Activated T-helper 2 cell treated with anti-CD3 and anti-CD28 coated beads, Interferon-gamma antibody, Interleukin-2, Interleukin-4, amounts not matched to agents 10 μg/mL and 5 μg/mL and 100 μg/mL, durations not matched to agents 14 hours and 24 hours and 36 hours (primary cell): Measurements from ENCODE around the gene ZFP62. TPM values are rescaled to one million over a fixed set of nuclear protein-coding genes. Genes with fewer than 3 reads are reported as not detected.
A peak's percentile ranks its signal among the peaks of the same experiment; 100 is the strongest.
"Not testable (repeated sequence)": the region's sequence is repeated elsewhere in the genome, so short reads cannot be mapped to it uniquely, and the experiment has no call there.

ENCODE experiments used
- DNase-seq: peaks from one replicate; pipeline ENCODE4 v3.0.0; 2021; ENCODE audit warnings: low spot score
- H3K27ac Mint-ChIP-seq: one replicate; pipeline ENCODE4 v1.8.0; 2021; ENCODE audit warnings: mixed read lengths
- H3K27me3 Mint-ChIP-seq: one replicate; pipeline ENCODE4 v1.8.0; 2021; ENCODE audit warnings: low read depth, mixed read lengths
- H3K36me3 Mint-ChIP-seq: one replicate; pipeline ENCODE4 v1.8.0; 2021; ENCODE audit warnings: low read depth, mixed read lengths
- H3K4me1 Mint-ChIP-seq: one replicate; pipeline ENCODE4 v1.8.0; 2021; ENCODE audit warnings: low read depth, mixed read lengths
- H3K4me3 Mint-ChIP-seq: one replicate; pipeline ENCODE4 v1.8.0; 2021; ENCODE audit warnings: low read depth, mild to moderate bottlenecking, moderate library complexity, mixed read lengths
- H3K9me3 Mint-ChIP-seq: one replicate; pipeline ENCODE4 v1.8.0; 2021; ENCODE audit warnings: mixed read lengths
- intact Hi-C: fragments of 100-400 bp; cut with micrococcal nuclease; formaldehyde crosslinking; loops from one replicate; pipeline ENCODE4 v1.15.1; 2023
- total RNA-seq: library from RNA; stranded (reverse); gene quantifications from 2 replicates; pipeline ENCODE4 v1.2.3, GENCODE V29; 2022

Gene ZFP62
- total RNA-seq: 28.2 and 28.8 TPM in 2 replicates

DNA sequence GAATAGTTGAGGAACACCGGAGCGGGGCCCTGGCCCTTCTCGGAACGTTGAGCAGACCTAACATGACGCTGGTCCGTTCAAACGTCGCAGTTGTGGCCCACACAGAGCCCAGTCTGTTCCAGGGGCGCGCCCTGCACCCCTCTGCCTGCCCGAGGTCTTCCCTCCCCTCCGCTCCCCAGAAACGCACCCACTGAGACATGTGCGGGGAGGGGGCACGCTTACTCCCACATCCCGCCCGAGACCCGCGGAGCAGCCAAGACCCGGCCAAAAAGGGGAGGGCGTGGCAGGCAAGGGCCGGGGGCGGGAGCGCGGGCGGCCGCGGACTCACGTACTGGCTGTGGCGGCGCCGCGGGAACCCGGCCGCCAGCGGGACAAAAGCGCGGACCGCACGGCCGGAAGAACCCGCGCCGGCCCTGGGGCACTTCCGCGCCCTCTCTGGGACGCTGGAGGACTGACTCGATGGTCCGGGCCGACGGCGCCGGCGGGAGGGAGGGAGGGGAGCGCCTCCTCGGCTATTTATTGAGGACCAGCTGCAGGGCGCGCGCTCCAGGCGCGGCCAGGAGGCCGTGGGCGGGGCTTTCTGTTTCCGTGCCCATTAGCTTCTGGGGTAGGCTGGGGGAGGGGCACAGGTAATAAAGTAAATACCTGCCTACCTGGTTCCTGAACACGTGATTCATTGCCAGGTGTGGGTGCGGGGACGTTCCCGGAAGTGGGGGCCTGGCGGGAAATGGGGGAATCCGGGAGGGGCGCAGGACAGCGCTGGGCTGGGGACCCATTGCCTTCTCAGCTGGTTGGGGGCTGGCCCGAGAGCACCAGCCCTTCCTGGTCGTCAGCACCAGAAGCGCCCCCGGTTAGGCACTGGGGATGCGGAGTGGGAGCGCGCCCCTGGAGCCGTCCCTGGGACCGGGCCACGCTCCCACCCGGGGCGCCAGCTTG lies at the start of gene ZFP62:
TSS of gene ZFP62 (minus strand) at position 390 of the 936 bp plus-strand sequence. CDS start at position 333, 57 bp downstream.
- peaks cover 26% of the 10 kb centered on the region for H3K36me3 Mint-ChIP-seq
- H3K27ac Mint-ChIP-seq: peak within 1 kb of the TSS; percentile 89
- intact Hi-C loops: loop anchor here (1.0 to 10.0 kb wide), 6 partner anchors 29 to 386 kb away; no protein-coding TSS in a partner anchor

DNA sequence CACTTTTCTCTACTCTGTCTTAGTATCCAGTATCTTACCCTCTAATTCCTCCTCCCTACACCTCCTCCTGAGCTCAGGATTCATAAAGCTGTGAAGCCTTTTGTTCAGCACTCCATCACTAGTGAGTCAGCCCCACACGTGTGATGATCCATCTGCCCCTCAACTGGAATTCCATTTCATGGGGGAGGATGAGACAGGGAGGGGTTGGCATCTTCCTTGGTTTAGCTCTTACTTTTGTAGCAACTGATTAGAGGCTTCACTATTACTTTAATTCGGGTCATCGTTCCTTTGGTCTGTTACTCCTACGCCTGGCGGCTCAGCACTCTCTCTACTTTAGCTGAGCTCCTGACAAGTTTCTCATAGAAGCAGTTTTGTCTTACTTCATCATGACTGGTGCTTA lies 49.7 kb upstream of the ZFP62 start:
- no peak overlapping the region for H3K4me3 Mint-ChIP-seq
- peaks cover 4% of the 10 kb centered on the region for H3K4me1 Mint-ChIP-seq
- H3K9me3 Mint-ChIP-seq: no peaks in the 10 kb centered on the region
- H3K27me3 Mint-ChIP-seq: no peaks in the 10 kb centered on the region
- no peak for DNase-seq
- no peak overlapping the region for H3K27ac Mint-ChIP-seq
- no peaks in the 10 kb centered on the region for H3K36me3 Mint-ChIP-seq
- intact Hi-C loops: no loop called here

More for the DNA sequence above, at the start of gene ZFP62:
- Mint-ChIP-seq H3K27me3 (peaks cover 4% of the 10 kb centered on the region), H3K4me3 (peak within 1 kb of the TSS; percentile 96), H3K4me1 (peaks cover 11% of the 10 kb centered on the region), H3K9me3 (no peaks in the 10 kb centered on the region)
- DNase-seq: peak; percentile 83

DNA sequence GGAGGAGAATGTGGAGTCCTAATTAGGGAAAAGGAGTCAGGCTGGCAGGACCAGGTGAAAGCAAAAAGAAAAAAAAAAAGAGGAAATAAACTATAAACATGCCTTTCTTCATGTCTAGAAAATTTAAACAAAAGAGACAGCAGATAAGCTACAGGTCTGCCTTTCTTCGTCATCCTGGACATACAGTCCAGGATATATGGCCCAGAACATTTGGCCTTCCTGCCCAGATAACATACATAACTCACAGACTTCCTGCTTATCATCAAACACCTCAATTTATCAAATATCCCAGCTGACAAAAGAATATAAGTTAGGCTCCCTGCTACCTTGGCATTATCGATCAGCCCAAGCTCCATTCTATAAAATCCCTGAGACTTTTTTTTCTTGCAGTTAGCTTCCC lies 49.1 kb upstream of the ZFP62 start:
- Mint-ChIP-seq H3K4me1 (peaks cover 4% of the 10 kb centered on the region), H3K27ac (peak overlapping the region; percentile 22), H3K9me3 (no peaks in the 10 kb centered on the region), H3K4me3 (no peak overlapping the region), H3K36me3 (no peaks in the 10 kb centered on the region), H3K27me3 (no peaks in the 10 kb centered on the region)
- DNase-seq: no peak
- intact Hi-C loops: no loop called here

DNA sequence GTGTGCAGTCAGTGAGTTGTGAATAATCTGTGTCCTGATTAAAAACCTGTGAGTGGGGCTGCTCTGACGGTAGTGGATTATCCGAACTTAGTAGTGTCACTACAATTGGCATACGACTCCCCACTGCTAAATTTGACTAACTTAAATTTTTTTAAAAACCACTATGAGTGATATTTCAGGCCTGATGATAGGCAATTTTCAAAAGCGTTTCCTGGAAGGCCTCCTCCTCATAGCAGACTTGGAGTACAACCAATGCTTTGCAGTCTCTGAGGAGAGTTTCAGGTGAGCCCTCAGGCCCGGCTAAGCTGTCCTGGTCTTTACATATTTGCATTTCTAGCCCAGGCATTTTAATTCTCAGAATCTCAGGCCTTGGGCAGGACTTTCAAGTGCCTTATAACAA lies 48.7 kb upstream of the ZFP62 start:
- no peak for DNase-seq
- no peaks in the 10 kb centered on the region for H3K36me3 Mint-ChIP-seq
- peaks cover 4% of the 10 kb centered on the region for H3K4me1 Mint-ChIP-seq
- peak overlapping the region; percentile 22 for H3K27ac Mint-ChIP-seq
- intact Hi-C loops: no loop called here
- H3K9me3 Mint-ChIP-seq: no peaks in the 10 kb centered on the region
- H3K27me3 Mint-ChIP-seq: no peaks in the 10 kb centered on the region
- no peak overlapping the region for H3K4me3 Mint-ChIP-seq

DNA sequence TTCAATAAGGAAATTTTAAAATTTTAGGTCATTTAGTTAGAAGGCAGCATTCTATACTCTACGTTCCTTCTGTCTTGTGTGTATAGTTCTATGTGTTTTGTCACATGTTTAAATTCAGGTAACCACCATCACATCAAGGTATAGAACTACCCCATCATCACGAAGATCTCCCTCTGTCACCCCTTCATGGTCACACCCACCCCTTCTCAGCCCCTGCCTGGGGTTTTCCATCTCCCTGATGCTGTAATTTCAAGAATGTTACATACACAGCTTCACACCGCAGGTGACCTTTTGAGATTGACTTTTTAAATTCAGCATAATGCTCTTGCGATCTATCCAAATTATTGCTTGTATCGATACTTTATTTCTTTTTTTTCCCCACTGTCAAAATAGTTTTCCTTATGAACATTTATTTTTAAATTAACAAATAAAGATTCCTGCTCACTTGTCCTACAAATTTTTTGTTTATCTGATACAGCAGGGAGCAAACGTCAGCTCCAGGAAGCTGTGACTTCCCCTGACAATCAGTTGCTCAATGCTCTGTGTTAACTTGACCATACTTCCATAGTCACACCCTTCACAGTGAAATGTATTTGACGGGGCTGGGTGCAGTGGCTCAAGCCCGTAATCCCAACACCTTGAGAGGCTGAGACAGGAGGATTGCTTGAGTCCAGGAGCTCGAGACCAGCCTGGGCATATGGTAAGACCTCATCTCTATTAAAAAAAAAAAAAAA lies 48.1 kb upstream of the ZFP62 start:
- peaks cover 4% of the 10 kb centered on the region for H3K4me1 Mint-ChIP-seq
- intact Hi-C loops: no loop called here
- H3K9me3 Mint-ChIP-seq: no peaks in the 10 kb centered on the region
- no peak for DNase-seq
- H3K27me3 Mint-ChIP-seq: no peaks in the 10 kb centered on the region
- H3K4me3 Mint-ChIP-seq: no peak overlapping the region
- H3K27ac Mint-ChIP-seq: peak overlapping the region; percentile 49
- H3K36me3 Mint-ChIP-seq: no peaks in the 10 kb centered on the region

DNA sequence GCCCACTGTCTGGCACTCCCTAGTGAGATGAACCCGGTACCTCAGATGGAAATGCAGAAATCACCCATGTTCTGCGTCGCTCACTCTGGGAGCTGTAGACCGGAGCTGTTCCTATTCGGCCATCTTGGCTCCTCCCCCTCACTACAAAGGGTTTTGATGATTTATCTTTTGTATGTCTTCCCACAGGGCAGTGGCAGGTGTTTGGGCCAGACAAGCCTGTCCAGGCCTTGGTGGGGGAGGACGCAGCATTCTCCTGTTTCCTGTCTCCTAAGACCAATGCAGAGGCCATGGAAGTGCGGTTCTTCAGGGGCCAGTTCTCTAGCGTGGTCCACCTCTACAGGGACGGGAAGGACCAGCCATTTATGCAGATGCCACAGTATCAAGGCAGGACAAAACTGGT lies 47.3 kb upstream of the ZFP62 start:
- H3K9me3 Mint-ChIP-seq: no peaks in the 10 kb centered on the region
- no peak overlapping the region for H3K27ac Mint-ChIP-seq
- intact Hi-C loops: no loop called here
- no peaks in the 10 kb centered on the region for H3K27me3 Mint-ChIP-seq
- H3K4me3 Mint-ChIP-seq: no peak overlapping the region
- DNase-seq: no peak
- peaks cover 4% of the 10 kb centered on the region for H3K4me1 Mint-ChIP-seq
- no peaks in the 10 kb centered on the region for H3K36me3 Mint-ChIP-seq

DNA sequence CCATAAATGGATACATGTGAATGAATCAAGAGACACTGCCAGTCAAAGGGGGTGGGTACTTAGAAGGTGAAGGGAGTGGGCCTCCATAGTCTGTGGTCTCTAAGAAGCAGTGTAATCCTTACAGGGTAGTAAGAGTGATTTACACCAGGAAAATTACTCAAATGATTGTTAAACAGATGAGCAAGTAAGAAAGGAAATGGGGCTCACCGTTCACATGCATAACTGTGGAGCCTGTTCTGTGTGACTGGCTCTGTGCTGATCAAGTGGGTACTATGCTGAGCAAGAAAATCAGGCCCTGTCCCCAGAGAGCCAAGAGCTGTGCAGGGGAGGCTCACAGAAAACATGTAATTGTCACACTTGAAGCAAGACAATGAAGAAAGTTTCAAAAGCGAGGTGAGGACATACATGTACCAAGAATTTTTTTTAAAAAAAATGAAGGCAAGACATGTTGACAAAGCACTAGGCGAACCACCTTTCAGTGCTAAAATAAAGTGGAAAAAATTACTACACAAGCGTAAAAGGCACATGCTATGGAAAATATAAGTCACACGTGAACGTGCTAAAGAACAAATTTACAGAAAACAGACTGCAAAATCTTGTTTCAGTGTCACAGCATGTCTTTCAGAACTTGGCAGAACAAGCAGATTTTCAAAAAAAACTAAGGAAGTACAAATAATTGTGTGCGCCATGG lies 40.4 kb upstream of the ZFP62 start:
- no peaks in the 10 kb centered on the region for H3K36me3 Mint-ChIP-seq
- H3K27me3 Mint-ChIP-seq: no peaks in the 10 kb centered on the region
- H3K27ac Mint-ChIP-seq: no peak overlapping the region
- no peak overlapping the region for H3K4me3 Mint-ChIP-seq
- H3K9me3 Mint-ChIP-seq: no peaks in the 10 kb centered on the region
- H3K4me1 Mint-ChIP-seq: no peaks in the 10 kb centered on the region
- intact Hi-C loops: no loop called here
- no peak for DNase-seq

DNA sequence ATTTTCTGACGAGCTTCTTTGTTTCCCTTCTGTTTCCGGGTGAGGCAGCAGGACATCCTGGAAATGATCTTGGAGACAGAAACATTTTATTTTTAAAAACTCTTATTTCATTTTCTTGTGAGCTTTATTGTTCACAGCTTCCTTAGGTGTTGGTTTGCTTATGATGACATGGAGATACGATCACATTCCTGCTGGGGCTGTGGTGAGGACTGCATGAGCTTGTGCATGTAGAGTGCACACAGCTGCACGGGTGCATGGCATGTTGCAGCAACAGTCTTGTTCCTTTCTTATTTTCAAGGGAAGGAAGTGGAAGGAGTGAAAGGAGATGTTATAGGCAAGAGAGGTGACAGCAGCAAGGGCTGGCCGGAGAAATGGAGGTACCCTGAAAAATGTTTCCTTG lies 39.1 kb upstream of the ZFP62 start:
- no peak overlapping the region for H3K4me3 Mint-ChIP-seq
- intact Hi-C loops: no loop called here
- no peaks in the 10 kb centered on the region for H3K36me3 Mint-ChIP-seq
- peaks cover 4% of the 10 kb centered on the region for H3K9me3 Mint-ChIP-seq
- no peak for DNase-seq
- H3K4me1 Mint-ChIP-seq: no peaks in the 10 kb centered on the region
- H3K27me3 Mint-ChIP-seq: no peaks in the 10 kb centered on the region
- no peak overlapping the region for H3K27ac Mint-ChIP-seq

DNA sequence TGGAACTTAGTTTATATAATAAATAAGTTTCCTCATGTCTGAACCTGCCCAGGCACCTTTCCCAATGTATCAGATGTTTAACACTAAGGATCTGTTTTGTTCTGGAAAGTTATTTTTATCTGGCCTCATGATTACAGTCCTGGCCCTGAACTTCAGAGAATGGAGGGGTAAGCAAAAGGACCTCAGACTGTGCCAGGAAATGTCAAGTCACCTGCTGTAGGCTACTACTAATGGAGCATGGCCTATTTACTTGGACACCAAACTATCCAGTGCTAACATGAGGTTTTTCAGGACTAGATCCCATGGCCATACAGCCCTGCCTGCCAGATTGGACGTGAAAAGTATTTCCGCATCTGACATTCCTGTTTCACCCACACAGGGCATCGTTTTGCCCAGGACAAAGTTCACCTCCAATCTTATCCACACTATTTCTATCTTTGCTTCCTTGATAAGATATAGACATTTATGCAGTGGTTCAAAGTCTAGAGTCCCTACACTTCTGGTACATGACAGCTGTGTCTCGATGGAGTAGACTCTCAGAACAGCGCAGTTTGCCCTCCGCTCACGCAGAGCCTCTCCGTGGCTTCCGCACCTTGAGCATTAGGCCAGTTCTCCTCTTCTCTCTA lies 37.7 kb upstream of the ZFP62 start, which contains the start of gene BTNL8:
TSS of gene BTNL8 (plus strand) at position 539 of the 626 bp plus-strand sequence. CDS start 152 bp downstream, outside the sequence.
- intact Hi-C loops: no loop called here
- Mint-ChIP-seq H3K9me3 (peaks cover 7% of the 10 kb centered on the region), H3K4me1 (no peaks in the 10 kb centered on the region), H3K27ac (no peak within 1 kb of the TSS), H3K4me3 (no peak within 1 kb of the TSS), H3K36me3 (no peaks in the 10 kb centered on the region), H3K27me3 (no peaks in the 10 kb centered on the region)
- no peak for DNase-seq

DNA sequence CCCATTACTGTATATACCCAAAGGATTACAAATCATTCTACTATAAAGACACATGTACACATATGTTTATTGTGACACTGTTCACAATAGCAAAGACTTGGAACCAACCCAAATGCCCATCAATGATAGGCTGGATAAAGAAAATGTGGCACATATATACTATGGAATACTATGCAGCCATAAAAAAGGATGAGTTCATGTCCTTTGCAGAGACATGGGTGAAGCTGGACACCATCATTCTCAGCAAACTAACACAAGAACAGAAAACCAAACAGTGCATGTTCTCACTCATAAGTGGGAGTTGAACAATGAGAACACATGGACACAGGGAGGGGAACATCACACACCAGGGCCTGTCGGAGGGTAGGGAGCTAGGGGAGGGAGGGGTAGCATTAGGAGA lies 34.3 kb upstream of the ZFP62 start:
- intact Hi-C loops, H3K4me3 Mint-ChIP-seq, H3K4me1 Mint-ChIP-seq, H3K36me3 Mint-ChIP-seq, H3K27ac Mint-ChIP-seq, DNase-seq: not testable (repeated sequence)
- peaks cover 21% of the 10 kb centered on the region for H3K27me3 Mint-ChIP-seq
- peaks cover 10% of the 10 kb centered on the region for H3K9me3 Mint-ChIP-seq

DNA sequence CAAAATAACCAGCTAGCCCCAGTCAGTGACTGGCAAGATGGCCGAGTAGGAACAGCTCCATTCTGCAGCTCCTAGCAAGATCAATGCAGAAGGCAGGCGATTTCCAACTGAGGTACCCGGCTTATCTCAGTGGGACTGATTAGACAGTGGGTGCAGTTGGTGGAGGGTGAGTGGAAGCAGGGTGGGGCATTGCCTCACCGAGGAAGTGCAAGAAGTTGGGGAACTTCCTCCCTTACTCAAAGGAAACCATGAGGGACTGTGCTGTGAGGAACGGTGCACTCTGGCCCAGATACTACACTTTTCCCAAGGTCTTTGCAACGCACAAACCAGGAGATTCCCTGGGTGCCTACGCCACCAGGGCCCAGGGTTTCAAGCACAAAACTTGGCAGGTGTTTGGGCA lies 28.3 kb upstream of the ZFP62 start:
- Mint-ChIP-seq H3K27ac (no peak overlapping the region), H3K27me3 (peaks cover 24% of the 10 kb centered on the region), H3K36me3 (no peaks in the 10 kb centered on the region), H3K4me3 (no peak overlapping the region), H3K9me3 (peaks cover 6% of the 10 kb centered on the region), H3K4me1 (no peaks in the 10 kb centered on the region)
- intact Hi-C loops: no loop called here
- DNase-seq: no peak

DNA sequence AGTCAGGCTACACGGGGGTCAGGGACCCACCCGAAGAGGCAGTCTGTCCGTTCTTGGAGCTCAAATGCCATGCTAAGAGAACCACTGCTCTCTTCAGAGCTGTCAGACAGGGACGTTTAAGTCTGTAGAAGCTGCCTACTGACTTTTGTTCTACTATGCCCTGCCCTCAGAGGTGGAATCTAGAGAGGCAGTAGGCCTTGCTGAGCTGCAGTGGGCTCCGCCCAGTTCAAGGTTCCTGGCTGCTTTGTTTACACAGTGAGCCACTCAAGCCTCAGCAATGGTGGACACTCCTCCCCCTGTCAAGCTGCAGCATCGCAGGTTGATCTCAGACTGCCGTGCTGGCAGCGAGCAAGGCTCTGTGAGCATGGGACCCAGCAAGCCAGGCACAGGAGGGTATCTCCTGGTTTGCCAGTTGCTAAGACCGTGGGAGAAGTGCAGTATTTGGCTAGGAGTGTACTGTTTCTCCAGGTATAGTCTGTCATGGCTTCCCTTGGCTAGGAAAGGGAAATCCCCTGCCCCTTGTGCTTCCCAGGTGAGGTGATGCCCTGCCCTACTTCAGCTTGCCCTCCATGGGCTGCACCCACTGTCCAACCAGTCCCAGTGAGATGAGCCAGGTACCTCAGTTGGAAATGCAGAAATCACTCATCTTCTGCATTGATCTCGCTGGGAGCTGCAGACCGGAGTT lies 24.9 kb upstream of the ZFP62 start:
- H3K9me3 Mint-ChIP-seq, H3K4me1 Mint-ChIP-seq, H3K36me3 Mint-ChIP-seq, DNase-seq, H3K27ac Mint-ChIP-seq, H3K4me3 Mint-ChIP-seq, intact Hi-C loops: not testable (repeated sequence)
- H3K27me3 Mint-ChIP-seq: peaks cover 23% of the 10 kb centered on the region
